Adrenal gland (tissue), 5 donors: Measurements from ENCODE around the gene ZNF335.

ENCODE experiments used
- CTCF ChIP-seq, 6 experiments: fragments of 450-650 bp in 4 of 6; fragments of 200-600 bp in 2 of 6; sonication (generic) in 1 of 6; IDR thresholded peaks; 1 replicate in 5 of 6; 2 replicates in 1 of 6; pipeline versions ENCODE4 v1.5.1 to v1.8.0; 2016 to 2021; ENCODE audit warnings: antibody characterized with exemption in 6 of 6, mild to moderate bottlenecking in 2 of 6, moderate library complexity in 1 of 6
- POLR2A ChIP-seq, 2 donors: fragments of 450-650 bp; IDR thresholded peaks; one replicate each; pipeline ENCODE4 v1.6.1; 2017; ENCODE audit warnings: antibody characterized with exemption in 2 of 2, mild to moderate bottlenecking in 2 of 2, moderate library complexity in 1 of 2
- donor health status: DM: no; HTN: no; CAD: no.

- TF ChIP-seq CTCF (IDR thresholded peaks at IDR 0.05), result no peak
- TF ChIP-seq POLR2A (IDR thresholded peaks at IDR 0.05), result no peak
Measured at GRCh38 chr20:45937765-45938164, 34.2 kb downstream of the ZNF335 start.
